ENCODE results near the gene MRPL46.

The MRPL46 gene

GRCh38 chr15:88487796-88488523 is 20.8 kb upstream of the MRPL46 start:
- TF ChIP-seq EZH2phosphoT487 (IDR thresholded peaks at IDR 0.05; ENCODE audit: borderline replicate concordance) (no peak), CTCF (conservative IDR thresholded peaks at IDR 0.05; ENCODE audit: low read length) (no peak)
- H3K9me3 ChIP-seq (ENCODE audit: insufficient read depth, low read depth, low read length), result no peaks in the 10 kb centered on the region
- no peaks in the 10 kb centered on the region for H3K9me2 ChIP-seq (replicated peaks; ENCODE audit: low read depth, low read length)
- no peaks in the 10 kb centered on the region for H4K20me1 ChIP-seq (ENCODE audit: insufficient read depth, low read length, poor library complexity, severe bottlenecking)
- H3K36me3 ChIP-seq (ENCODE audit: insufficient read depth, low read length), result no peaks in the 10 kb centered on the region
- H3K79me2 ChIP-seq (ENCODE audit: insufficient read depth, low read length), result no peaks in the 10 kb centered on the region
- no peak overlapping the region for H2AFZ ChIP-seq (ENCODE audit: low read length)
- H3K4me1 ChIP-seq (ENCODE audit: insufficient read depth, low read length, poor library complexity, severe bottlenecking), result no peaks in the 10 kb centered on the region
- H3K27me3 ChIP-seq (ENCODE audit: insufficient read depth, low read length, poor library complexity, severe bottlenecking), result no peaks in the 10 kb centered on the region
- H3F3A ChIP-seq (ENCODE audit: low read depth), result no peaks in the 10 kb centered on the region
- no peak overlapping the region for H3K4me3 ChIP-seq (ENCODE audit: low read length, poor library complexity, severe bottlenecking)
- H3K9ac ChIP-seq (ENCODE audit: low read depth, low read length, poor library complexity, severe bottlenecking), result no peak overlapping the region
- no peak overlapping the region for H3K4me2 ChIP-seq (ENCODE audit: low read depth, low read length, poor library complexity, severe bottlenecking)

DNA sequence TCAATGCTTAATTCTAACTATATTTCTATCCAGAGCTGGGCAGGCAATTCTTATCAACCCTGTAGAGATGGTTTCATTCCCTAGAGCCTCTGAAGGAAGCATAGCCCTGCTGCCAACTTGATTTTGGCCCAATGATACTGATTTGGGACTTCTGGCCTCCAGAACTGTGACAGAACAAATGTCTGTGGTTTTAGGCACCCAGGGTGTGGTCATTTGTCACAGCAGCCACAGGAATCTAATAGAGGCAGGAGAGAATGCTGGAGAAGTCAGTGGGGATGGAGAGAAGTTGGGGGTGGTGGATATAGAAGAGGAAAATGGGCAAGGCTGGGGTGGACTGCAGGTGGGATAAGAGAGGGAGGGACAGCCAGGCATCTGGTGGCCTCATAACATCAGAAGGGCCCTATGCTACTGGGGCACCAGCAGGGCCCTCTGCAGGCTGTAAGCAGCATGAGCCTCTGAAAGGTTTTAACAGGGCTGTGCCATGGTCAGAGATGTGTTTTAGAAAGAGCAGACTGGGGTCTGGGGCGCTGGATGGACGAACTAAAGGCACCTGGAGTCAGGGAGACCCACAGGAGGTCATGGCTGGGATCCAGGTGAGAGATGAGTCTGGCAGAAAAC is 20.1 kb upstream of the MRPL46 start:
- Histone ChIP-seq H3K4me2 (ENCODE audit: low read depth, low read length, poor library complexity, severe bottlenecking) (no peak overlapping the region), H3K9ac (ENCODE audit: low read depth, low read length, poor library complexity, severe bottlenecking) (no peak overlapping the region)

GRCh38 chr15:88484682-88485331 is 17.6 kb upstream of the MRPL46 start:
- Histone ChIP-seq H3K9ac (ENCODE audit: low read depth, low read length, poor library complexity, severe bottlenecking) (no peak overlapping the region), H4K20me1 (ENCODE audit: insufficient read depth, low read length, poor library complexity, severe bottlenecking) (no peaks in the 10 kb centered on the region), H3K27me3 (ENCODE audit: insufficient read depth, low read length, poor library complexity, severe bottlenecking) (no peaks in the 10 kb centered on the region), H3F3A (ENCODE audit: low read depth) (no peaks in the 10 kb centered on the region), H3K4me2 (ENCODE audit: low read depth, low read length, poor library complexity, severe bottlenecking) (no peak overlapping the region), H3K9me2 (replicated peaks; ENCODE audit: low read depth, low read length) (no peaks in the 10 kb centered on the region), H3K36me3 (ENCODE audit: insufficient read depth, low read length) (no peaks in the 10 kb centered on the region), H3K4me1 (ENCODE audit: insufficient read depth, low read length, poor library complexity, severe bottlenecking) (no peaks in the 10 kb centered on the region), H3K79me2 (ENCODE audit: insufficient read depth, low read length) (no peaks in the 10 kb centered on the region), H3K9me3 (ENCODE audit: insufficient read depth, low read depth, low read length) (no peaks in the 10 kb centered on the region), H3K4me3 (ENCODE audit: low read length, poor library complexity, severe bottlenecking) (no peak overlapping the region), H2AFZ (ENCODE audit: low read length) (no peak overlapping the region)
- TF ChIP-seq CTCF (conservative IDR thresholded peaks at IDR 0.05; ENCODE audit: low read length) (no peak), EZH2phosphoT487 (IDR thresholded peaks at IDR 0.05; ENCODE audit: borderline replicate concordance) (no peak)

More for the DNA sequence above, 20.1 kb upstream of the MRPL46 start:
- no peaks in the 10 kb centered on the region for H3K9me2 ChIP-seq (replicated peaks; ENCODE audit: low read depth, low read length)
- no peak overlapping the region for H2AFZ ChIP-seq (ENCODE audit: low read length)
- no peaks in the 10 kb centered on the region for H3K27me3 ChIP-seq (ENCODE audit: insufficient read depth, low read length, poor library complexity, severe bottlenecking)
- H4K20me1 ChIP-seq (ENCODE audit: insufficient read depth, low read length, poor library complexity, severe bottlenecking), result no peaks in the 10 kb centered on the region
- H3K79me2 ChIP-seq (ENCODE audit: insufficient read depth, low read length), result no peaks in the 10 kb centered on the region
- no peaks in the 10 kb centered on the region for H3K4me1 ChIP-seq (ENCODE audit: insufficient read depth, low read length, poor library complexity, severe bottlenecking)
- no peak overlapping the region for H3K4me3 ChIP-seq (ENCODE audit: low read length, poor library complexity, severe bottlenecking)
- no peaks in the 10 kb centered on the region for H3F3A ChIP-seq (ENCODE audit: low read depth)
- TF ChIP-seq CTCF (conservative IDR thresholded peaks at IDR 0.05; ENCODE audit: low read length) (peak; percentile 27), EZH2phosphoT487 (IDR thresholded peaks at IDR 0.05; ENCODE audit: borderline replicate concordance) (no peak)
- H3K9me3 ChIP-seq (ENCODE audit: insufficient read depth, low read depth, low read length), result no peaks in the 10 kb centered on the region
- no peaks in the 10 kb centered on the region for H3K36me3 ChIP-seq (ENCODE audit: insufficient read depth, low read length)

Measured in Loucy (cell line).